GOT3 (cell line): Measurements from ENCODE around the gene SYNPO2.

Experiments used
- DNase-seq: peaks from one replicate; lab custom pipeline; 2025; ENCODE audit warnings: mixed read lengths; lab: John Stamatoyannopoulos, UW

Gene SYNPO2

DNA sequence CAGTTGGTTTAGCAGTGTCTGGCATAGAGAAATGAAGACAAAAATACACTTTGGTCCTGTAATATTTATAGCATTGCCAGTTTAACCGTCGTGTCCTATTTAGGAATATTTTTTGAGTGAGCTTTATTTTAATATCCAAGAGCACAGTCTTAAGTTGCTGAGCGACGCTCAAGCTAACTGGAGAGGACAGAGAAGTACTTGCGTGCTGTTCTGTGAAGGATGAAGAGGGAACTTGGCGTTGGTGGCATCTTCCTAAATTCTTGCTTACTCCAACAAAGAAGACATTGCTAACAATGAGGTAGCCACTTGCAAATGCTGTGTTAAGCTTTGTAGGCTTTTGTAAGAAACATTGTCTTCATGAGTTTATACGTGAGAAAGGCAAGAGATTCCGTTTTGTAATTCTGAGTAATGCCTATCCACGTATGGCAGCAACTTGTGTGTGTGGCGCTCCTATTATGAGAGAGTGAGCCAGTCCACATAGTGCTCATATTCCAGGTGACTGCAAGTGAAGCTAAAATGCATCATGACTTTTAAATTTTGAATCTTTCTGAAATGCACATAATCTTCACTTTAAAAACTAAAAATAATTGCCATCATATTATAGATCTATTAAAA lies 50.6 kb downstream of the SYNPO2 start:
- DNase-seq = no peak

DNA sequence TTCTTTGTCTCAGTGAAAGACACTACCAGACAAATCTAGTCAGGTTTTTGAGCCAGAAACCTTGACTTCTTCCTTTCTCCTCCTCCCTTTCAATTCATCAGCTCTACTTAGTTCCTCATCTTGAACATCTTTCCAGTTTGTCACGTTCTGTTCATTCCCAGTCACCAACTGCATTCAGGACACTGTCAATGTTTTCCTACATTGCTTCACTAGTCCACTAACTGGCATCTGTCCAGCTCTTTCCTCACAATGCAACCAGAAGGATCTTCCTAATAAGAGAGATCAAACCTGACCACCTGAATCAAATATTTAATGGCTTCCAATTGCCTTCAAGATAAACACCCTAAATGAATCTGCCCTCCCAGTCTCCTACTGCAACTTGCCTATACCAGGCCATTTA lies 52.5 kb downstream of the SYNPO2 start:
- no peak for DNase-seq

DNA sequence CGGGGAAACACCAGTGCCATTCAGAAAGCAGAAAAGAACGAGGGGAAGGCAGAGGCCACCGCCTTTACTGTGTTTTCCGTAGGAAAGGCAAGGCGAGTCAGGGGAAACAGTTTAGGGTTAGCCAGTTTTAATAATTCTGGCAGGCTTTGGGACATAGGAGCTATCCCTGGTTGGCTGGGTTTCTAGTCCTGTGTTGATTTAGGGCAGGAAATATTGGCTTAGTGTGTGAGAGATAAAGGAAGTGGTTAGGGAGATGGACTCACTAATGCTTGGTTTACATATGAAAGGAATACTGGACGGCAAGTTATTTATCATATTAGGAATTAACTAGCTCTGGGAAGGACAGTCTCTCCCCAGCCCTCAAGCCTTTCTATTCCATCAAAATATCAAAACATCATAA lies 53.1 kb downstream of the SYNPO2 start:
- no peak for DNase-seq

DNA sequence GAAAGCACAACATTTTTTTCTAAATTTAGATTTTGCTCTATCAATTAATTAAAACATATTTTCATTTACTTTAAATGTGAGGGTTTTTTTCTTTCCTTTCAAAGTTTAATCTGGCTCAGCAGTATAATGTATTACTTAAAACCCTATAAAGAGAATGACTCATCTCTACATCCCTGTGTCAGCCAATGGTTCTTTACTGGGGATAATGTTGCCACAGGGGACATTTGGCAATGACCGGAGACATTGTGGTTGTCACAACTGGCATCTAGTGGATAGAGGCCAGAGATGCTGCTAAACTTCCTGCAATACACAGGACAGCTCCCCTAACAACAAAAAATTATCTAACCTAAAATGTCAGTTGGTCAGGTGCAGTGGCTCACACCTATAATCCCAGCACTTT lies 53.8 kb downstream of the SYNPO2 start:
- DNase-seq = no peak

DNA sequence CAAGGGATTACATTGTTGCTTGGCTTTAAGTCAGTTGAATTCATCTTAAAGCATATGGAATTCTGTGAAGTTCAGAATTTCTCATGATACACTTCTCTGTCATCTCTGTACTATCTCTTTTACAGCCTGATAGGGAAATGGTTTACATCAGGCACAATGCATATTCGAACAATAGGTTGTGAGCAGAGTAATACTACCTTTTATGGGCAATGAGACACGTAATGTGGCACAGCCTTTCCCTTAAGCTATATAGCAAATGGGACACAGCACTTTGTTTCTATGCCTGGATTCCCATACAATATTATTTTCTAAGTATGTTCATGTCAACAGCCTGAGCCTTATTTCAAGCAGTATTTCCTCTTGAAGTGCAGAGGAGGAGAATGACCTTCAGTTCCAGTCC lies 58.4 kb downstream of the SYNPO2 start:
- no peak for DNase-seq

DNA sequence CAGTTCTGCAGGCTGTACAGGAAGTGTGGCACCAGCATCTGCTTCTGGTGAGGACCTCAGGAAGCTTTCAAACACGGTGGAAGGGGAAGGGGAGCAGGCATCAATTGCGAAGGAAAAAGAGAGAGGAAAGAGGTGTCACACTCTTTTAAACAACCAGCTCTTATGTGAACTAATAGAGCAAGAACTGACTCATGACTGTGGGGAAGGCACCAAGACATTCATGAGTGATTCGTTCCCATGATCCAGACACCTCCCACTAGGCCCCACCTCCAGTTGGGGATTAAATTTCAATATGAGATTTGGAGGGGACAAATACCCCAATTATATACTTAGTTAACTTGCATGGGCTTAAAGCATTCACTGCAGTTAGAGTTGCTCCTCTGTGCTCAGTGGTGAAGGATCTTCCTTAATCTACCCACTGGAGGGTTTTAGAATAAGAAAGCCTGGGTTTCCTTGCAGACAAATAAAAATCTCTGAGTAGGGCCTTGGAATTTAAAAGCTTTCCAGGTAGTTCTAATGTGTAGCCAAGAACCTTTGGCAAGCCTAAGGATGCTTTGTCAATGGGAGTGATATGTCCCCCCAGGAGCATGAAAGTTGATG lies 60.0 kb downstream of the SYNPO2 start:
- DNase-seq = no peak

DNA sequence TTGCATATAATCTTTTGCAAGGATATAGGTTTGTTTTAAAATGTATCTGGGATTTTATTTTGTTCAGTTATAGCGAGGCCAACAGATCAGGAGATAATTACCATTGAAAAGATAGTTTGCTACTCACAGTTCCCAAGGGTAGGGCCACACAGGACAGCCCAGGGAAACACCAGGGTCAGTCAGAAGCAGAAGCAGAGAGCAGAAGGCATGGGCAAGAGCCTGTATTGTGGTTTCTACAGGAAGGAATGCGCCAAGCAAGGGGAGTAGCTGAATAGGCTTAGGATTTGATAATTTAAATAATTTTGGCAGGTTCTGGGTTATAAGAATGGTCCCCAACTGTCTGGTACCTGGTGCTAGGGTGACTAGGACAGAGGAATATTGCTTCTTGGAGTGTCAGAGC lies 61.6 kb downstream of the SYNPO2 start:
- no peak for DNase-seq

DNA sequence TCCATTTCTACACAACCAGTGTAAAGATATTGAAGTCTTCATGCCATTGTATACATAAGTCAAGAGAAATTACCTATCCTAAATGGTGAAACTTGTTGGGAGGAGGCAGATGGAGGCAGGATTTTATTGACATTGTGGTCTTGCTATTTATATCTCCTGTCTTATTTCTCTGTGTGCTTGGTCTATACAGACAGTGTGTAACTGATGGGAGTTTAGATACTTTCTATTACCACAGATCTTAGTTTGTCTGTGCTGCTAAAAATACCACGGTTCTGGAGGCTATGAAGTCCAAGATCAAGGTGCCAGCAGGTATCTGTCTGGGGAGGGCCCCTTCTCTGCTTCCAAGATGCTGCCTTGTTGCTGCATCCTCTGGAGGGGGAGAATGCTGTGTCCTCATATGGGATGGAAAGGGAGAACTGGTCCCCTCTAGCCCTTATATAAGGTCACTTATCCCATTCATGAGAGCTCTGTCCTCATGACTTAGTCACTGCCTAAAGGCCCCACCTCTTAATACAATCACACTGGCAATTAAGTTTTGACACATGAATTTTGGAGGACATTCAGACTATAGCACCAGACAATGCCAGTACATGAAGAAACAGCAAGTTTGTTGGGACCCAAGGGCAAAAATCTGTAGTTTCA lies 62.4 kb downstream of the SYNPO2 start:
- no peak for DNase-seq

DNA sequence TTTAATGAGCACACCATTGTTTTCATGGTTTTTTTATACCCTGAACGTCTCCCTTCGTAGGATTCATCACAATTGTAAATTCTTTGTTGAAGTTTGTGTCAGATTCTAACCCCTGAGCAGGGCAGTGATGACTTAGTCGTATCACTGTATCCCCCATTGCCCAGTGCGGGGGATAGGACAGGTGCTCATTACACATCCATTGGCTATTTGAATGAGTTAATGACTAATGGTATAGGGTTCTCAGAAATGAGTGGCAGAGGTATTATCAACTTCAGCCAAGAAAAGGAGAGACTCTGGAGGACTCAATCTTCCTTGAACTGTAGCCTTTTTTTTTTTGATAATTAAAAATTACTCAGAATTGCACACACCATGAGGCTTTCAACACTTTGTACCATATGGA lies 64.6 kb downstream of the SYNPO2 start:
- DNase-seq = no peak

DNA sequence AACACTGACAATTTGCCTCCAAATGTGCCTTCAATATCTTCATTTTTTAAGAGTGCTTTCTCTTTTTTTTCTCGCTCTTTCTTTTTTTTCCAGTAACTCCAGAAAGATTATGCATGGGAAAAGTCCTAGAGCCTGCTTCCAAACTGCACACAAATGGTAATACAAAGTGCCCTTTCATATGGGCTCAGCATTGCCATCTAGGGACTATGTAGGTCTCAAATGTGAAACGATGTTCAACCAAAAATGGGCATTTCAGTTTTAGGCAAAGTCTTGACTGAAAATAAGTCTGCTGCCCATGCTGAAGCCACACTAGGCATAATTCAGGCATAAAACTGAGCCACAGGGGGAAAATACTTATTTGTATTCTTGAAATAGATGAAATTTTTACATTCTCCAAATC lies 65.6 kb downstream of the SYNPO2 start:
- no peak for DNase-seq

DNA sequence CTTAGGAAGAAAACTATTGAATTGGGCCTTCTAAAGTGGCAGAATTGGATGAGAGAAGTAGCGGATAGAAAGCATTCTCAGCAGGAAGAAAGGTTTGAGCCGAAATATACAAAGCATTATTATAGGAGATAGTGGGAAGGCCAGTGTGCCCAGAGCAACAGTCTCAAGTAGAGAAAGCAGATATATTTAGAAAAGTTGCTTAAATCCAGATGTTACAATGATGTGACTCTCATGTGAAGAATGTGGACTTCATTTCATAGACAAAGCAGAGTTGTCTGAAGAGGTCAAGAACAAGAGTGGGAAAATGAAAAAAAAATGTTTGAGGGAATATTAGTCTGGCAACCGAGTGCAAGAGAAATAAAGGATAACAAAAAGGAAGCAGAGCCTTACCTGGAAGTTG lies 66.9 kb downstream of the SYNPO2 start:
- no peak for DNase-seq

DNA sequence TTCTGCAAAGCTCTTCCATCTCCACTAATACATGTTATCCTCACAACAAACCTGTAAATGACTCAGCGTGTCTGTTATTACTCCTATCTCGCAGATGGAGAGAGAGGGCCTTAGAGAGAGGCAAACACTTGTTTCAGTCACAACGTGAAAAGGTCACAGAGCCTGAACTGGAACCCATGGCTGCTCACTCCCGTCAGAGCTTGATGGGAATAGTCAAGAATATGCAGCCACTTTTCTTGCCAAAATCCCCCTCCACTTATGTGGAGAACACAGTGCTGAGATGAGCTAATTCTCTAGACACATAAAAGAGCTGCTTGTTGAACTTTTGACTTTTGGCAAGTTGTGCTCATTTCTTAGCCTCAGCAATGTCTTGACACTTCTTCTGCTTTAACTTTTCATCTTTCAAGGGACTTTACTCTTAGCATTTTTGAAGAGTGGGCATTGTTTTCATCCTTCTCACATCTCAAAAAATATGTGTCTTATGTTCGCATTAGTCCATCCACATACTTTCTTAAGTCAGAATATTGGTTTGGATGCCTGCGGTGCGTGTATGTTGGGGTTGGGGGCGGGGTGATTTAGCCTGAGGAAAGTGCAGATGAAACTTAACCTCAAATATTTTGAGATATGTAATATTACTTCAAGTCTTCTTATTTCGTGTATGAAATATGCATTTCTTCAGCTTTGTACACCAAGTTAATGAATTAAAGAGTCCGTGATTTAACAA lies 69.2 kb downstream of the SYNPO2 start:
- no peak for DNase-seq

DNA sequence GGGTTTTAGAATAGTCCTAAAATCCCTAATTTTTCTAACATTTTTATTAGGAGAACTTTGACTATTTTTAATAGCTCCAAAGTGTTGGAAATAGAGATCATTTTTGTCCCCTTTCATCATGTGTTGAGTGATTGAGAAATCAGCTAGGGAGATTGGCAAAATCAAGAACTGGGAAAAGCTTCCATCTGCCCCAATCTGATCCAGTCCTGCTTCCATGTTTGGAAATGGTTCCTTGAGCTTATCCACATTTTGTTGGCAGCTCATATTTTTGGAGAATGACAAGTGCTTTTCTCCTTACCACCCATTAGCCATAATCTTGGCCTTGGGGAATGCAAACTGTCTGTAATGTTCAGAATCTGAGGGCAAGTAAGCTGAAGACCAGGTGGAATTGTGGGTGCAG lies 73.9 kb downstream of the SYNPO2 start:
- DNase-seq = no peak

DNA sequence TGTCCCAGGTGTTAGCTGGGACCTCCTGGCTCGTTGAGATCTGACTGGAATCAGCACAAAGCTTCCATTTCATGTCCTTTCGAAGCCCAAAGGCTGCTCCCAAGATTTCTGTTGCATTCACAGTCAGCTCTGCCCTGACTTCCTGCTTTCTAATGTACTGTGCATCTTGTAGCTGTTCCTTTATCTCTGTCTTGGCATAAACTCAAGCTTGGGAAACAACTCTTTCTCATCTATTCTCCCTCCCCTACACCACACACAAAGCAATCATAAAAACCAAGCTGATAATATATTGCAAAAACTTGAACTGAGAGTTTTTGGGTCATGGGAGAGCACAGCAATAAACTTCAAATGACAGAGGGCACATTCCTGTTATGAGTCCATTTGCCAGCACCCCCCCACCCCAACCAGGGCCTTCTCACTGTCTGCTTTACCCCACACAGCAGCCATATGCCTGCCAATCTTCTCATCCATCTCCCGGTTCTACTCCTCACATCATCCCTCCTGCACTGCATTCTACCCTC lies 76.3 kb downstream of the SYNPO2 start:
- no peak for DNase-seq

DNA sequence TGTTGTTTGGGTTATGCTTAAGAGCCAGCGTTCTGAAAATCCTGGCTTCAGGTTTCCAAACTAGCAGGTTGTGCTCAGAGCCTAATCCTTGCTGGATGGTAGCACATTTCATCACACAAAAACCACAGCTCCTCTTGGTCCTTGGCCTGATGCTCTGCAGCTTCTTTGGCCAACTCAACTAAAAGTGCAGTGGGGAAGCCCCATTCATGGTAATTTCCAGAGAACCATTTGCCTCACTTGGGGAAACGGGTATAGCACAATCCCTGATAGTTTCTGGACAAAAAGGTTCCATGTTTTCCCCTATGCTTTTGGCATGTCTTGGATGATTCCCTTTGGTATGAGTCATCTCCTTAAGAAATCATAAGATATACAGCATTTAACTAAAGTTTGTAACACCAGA lies 78.7 kb downstream of the SYNPO2 start:
- DNase-seq = no peak

DNA sequence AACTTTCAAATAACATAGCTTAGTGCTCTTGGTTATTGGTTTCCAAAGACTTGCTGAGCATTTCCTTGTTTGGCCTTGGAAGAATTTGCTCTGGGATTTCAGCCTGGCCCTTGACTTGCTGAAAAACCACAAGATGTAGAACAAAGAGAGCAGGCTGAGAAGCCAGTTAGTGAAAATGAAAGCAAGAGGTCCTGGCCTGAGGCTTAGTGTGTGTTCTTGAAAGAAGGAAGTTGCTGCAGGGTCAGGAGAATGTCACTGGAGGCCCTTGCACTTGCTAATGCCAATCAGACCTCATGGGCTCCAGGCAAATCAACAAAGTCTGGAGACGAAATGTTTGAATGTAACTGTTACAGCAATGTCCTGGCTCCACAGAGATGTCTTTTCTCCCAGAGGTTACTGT lies 79.4 kb downstream of the SYNPO2 start:
- no peak for DNase-seq

DNA sequence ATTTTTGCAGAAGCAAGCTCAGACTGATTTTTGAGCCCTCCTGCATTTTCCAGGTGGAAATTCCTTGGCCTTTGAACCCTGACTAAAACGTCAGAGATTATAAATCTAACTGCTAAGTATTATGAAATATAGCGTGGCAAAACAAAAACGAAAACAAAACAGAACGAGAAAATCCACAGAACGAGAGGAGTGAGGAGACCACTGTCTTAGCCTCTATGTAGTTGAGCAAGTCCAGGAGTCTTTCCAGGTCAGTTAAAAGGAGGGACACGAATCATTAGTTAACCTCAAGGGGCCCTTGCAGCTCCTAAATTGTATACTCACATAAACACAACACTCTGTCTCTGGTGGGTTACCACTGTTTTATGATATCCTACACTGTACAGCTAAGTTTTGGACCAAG lies 80.2 kb downstream of the SYNPO2 start:
- no peak for DNase-seq

DNA sequence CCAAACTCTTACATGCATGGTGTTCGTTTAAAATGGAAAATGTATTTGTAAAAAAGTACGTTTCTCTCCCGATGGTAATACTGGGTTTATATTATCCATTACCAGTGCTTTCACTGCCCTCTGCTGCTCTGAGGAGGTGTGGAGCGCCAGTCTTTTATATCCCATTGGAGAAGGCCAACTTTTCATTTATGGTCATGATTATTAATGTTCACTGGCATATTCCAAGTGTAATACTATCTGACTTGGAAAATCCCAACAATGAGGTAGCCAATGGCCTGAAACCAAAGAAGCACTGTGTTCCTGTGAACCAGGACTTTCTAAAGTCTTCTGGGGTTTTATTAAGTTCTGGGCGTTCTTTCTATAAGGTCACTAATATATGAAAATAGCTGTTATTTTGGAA lies 80.7 kb downstream of the SYNPO2 start:
- DNase-seq = no peak

DNA sequence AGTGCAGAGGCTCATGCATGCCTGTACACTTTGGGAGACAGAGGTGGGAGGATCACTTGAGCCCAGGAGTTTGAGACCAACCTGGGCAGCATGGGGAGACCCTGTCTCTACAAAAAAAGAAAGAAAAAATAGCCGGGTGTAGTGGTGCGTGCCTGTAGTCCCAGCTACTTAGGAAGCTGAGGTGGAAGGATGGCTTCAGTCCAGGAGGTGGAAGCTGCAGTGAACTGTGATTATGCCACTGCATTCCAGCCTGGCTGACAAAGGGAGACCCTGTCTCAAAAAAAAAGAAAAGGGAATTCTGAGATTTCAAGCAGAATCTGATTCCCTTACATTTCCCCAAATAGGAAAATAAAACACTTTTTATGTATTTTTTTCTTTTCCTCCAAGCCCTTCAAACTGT lies 83.5 kb downstream of the SYNPO2 start:
- DNase-seq = no peak

DNA sequence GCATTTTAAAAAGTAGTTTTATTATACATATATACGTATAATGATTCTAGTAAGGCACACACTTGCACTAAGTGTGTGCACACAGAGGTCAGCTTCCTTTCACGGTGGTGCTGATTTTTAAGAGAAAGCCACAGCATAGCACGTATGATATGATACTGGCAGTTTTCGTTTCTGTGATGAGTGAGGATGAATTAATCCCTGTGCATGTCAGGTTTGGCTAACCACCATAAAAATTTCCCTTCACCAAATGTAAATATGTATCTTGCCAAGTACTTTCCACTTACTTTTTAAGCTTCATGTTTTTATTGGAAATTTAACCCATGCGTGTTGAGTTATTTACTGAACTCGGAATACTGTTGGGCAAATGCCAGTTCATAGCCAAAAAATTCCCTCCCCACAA lies 84.6 kb downstream of the SYNPO2 start:
- no peak for DNase-seq

DNA sequence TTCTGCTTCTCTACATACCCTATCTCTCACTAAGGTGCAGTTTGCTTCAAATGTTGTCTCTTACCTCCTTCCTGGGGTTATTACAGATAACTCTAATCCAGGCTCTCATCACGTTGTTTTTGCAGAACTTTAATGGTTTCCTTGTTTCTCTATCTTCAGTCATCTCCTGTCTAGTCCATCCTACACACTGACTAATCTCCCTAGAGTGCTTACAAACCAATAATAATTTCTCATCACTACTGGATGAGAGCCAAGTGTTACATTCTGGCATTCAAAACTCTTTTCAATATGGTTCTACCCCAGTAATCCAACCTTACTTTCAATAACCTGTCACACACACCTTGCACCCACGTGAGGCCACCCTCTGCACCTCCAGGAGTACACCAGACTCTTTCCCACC lies 86.1 kb downstream of the SYNPO2 start:
- DNase-seq = no peak

DNA sequence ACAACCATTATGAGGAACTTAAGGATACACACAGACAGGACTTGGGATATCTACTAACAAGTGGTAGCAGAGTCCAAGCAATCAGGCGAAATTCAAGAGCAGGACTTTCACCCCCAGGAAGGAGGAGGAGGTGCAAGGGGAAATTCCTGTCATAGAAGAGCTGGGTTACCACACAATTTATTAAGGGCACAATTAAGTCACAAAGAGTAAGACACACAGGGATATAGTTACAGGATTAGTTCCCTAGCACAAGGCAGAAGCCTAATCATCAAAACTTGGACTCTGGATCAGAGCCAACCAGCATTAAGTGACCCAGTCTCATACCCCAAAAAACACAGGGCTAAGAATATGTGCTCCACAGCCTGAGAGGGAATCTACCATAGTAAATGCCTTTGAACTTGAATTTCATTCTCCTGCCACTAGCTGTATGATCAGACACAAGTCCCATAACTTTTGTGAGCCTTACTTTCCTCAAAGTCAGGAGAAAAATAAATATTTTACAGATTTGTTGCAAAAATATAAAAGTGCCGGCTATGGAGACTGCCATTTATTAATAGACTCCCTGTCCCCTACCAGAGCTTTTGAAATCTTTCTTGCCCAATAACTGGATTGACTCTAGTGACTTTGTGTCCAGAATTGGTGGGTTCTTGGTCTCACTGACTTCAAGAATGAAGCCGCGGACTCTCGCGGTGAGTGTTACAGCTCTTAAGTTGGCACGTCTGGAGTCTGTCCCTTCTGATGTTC lies 87.0 kb downstream of the SYNPO2 start:
- DNase-seq = no peak
